Stimulated activated CD8-positive, alpha-beta memory T cell treated with anti-CD3 and anti-CD28 coated beads, Interleukin-15, amount 100 ng/mL, for 1 hour (primary cell): ENCODE measurements around the gene C6orf118.

Experiments
- DNase-seq: peaks from one replicate; pipeline ENCODE4 v3.0.0-alpha.2; 2020; ENCODE audit warnings: low read depth

Gene C6orf118

DNA sequence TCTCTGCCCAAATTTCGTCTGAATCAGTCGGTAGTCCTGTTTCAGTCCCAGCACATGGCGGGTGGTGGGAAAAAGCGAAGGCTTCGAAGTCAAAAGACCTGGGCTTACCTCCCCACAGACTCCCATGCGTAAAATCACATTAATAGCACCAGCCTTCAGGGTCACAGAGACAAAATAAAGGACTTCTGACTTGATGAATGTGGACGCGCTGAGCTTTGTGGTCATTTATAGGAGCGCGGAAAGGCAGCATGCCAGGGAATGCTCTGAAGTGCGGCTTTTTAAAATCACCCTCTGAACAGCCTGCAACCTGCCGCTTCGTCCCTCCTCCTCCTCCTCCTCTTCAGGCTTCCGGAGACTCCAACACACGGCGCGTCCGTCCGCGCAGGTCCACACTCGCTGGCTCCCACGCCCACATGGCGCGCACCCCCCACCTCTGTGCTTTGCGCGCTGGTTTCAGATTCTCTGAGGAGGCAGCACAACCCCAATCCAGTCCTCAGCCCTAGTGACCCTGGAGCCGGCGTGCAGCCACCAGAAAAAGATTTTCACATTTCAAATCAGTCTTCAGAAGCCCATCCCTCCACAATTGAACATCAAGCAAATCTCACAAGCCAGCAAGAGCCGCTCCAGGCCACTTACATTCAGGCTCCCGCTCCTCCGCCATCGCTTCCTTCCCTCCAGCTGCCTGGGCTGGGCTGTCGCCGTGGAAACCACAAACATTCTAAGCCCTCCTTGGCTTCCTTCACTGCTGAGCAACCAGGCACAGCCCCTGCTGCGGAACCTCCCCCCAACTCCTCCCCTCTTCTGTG is at the start of gene C6orf118:
Gene C6orf118, minus strand, starts transcription at position 680 of the 806 bp plus-strand sequence. Its CDS starts 19 bp downstream, at position 661.
- DNase-seq: no peak

DNA sequence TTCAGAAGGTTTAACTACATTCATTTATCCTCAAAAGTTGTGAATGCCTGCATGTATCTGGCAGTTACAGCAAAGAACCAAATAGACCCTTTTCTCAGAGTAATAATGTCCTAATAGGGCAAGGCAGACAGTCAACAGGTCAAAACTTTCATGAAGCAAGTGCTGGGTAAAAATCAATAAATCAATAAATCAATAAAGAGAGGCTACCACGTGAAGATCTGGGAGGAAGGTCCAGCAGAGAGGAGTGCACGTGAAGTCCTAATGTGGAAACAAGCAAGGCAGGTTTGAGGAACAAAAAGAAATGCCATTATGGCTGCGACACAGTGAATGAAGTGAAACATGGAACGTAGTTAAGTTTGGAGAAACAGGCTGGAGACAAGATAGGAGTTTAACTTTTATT is 36.3 kb upstream of the C6orf118 start:
- no peak for DNase-seq

DNA sequence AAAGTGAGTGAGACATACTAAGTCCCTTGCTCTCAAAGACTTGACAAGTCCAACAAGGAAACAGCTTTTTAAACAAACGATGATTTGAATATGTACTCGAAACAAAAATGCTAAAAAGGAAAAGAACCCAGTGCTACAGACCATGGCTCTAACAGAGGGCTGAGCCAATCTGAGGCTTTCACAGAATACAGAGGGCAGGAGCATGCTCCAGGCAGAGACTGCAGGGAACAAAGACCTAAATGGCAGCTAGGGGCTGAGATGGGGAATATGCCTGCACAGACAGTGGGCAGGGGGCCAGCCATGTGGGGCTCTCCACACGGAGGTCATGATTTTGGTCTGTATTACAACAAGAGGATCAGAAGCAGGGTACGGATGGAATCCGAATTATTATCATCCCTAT is 31.1 kb upstream of the C6orf118 start:
- DNase-seq: no peak

DNA sequence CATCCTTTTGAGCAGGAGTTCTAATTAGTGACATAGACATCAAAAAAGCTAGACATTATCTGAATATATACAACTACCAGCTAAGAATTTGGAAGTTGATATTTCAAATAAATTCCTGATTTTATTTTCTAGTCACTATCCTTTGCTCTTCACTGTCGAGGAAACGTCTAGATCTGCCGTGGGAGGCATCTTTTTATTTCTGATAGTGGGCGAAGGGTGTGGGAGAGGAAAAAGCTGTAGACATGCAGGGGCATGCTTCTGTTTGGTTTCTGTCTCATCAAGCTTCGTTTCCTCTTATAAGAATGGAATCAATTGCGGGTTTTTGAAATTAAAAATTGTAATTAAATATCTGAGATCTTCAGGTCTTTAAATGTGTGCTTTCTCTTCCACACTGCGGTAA is 16.2 kb upstream of the C6orf118 start:
- no peak for DNase-seq

DNA sequence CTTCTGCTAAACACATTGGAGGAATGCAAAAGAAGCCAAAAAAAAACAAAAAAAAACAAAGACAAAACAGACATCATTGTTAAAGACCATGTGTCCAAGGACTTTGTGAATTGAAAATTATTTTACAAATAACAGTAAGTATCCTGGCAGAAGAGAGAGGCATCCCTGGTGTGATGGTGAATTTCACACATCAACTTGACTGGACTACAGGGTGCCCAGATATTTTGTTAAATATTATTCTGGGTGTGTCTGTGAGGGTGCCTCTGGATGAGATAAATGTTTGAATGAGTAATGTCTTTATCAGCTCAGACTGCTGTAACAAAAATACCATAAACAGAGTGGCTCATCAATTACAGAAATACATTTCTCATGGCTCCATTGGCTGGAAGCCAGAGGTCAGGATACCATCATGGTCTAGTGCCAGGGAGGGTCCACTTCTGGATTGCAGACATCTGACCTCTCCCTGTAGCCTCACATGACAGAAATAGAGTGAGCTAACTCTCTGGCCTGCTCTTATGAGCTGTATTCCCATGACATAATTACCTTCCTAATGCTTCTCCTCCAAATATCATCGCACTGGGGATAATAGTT is 12.2 kb upstream of the C6orf118 start:
- DNase-seq: no peak

DNA sequence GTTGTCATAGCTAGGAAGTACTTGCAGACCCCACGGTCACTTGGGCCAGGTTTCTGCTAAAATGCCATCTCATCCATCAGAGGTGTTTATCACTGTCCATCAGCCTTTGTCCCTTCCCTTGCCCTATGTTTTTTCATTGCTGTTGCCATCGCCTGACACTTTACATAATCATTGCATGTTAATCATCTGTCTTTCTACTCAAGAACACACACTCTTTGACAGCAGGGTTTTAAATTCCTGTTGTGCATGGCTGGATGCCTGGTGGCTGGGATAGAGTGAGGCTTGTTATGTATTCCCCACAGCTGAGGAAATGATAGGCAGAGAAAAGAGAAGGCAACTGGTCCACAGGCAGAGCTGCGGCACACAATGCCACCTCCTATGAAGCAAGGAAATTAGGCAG is 11.7 kb upstream of the C6orf118 start:
- DNase-seq: no peak

DNA sequence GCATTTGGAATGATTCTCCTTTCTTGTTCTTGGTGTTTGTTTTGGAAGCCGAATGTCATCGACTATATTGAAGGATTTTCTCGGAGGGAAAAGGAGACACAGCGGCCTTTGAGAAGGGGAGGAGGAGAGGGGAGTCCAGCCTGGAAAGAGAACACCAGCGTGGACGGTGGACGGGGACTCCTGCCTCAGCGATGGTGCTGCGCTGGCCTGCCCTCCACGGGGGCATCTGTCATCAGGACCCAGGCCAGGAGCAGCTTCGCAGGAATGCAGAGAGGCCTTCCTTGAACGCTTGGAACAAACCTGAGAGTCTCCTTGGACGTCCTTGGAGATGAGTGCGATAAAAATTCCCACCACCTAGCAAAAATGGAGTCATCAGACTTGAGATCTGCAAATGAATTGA is 8.3 kb upstream of the C6orf118 start:
- DNase-seq: no peak

DNA sequence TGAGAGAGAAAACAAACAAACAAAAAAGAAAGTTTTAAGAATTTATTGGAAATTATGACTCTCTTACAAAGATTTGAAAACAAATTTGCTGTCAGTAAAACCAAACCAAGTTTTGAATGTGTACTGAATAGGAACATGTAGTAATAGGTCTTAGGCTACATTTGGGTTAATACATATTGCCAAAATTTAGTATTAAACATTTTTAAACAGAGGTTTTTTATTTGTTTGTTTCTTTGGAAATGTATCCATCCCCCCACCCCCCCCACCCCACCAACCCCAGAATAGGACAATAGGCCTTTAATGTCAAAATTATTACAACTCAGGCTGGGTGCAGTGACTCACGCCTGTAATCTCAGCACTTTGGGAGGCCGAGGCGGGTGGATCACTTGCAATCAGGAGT is 2.5 kb downstream of the C6orf118 start:
- no peak for DNase-seq

DNA sequence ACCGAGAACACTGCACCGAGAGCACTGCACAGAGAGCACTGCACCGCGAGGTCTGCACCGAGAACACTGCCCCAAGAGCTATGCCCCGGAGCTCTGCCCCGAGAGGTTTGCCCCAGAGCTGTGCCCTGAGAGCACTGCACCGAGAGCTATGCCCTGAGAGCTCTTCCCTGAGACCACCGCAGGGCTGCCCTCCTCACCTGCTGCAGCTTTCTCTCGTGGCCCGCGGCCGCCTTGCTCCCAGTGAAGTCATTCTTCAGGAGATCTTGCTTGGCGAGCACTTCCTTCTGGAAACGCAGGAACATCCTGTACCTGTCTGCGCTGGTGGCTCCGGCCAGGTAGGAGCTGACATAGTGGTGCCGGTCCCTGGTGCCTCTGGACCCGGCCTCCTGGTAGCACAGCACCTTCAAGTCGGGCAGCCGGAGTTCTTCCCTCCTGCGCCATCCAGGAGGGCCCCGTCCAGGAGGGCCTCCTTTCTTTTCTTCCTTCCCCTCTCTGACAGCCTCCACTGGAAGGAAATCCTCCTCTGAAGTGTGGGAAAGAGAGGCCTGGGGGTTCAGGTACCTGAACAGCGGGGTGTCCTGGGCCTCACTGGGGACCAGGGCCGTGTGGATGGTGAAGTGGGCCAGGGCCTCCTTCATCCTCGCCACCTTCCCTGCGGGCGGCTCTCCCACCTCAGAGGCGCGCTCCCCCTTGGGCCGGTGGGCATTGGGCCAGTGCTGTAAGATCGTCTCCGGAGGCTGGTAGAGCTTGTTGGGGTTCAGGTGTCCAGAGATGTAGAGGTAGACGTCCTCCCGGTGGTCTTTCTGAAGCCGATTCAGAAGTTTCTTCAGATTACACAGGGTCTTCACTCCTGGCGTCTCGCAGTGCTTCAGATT is 7.8 kb downstream of the C6orf118 start:
- DNase-seq: no peak

DNA sequence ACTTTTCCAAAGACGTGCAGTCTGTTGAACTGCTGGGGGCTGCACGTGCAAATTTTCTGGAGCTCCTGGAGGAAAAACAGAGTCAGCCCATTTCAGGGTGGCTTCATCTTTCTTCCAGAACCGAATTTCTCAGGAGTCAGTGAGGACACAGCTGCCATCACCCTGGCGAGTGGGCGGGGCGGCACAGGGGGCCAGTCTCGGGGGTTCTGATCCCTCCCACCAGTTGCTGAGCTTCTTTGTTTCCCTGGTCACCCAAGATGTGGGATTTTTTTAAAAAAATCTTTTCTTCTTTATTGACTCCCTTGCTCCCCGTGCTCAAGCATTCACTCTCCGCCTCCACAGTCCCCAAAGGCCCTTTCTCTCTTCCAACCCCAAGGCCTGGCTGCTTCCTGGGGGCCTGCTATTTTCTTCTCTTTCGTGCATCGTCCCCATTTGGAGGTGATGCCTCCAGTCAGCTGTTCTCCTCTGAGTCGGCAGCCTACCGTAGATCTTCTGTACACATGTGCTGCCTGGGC is 8.9 kb downstream of the C6orf118 start:
- DNase-seq: no peak

DNA sequence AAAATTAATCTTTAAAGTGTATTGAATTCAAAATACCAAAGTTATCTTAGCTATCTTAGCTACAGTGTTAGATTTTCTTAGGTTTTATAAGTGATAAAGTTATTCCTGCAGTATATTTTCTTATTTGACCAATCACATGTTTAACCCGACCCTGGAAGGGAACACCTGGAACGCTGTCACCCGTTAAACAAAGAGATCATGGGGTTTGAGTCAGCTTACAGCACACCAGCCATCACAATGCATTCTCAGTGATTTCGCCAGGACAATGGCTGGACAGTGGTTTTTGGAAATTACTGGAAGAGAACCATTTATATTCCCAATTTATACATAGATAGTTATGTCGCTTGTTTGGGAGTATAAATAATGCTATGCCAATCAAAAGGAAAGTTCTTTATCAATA is 10.5 kb downstream of the C6orf118 start:
- no peak for DNase-seq

DNA sequence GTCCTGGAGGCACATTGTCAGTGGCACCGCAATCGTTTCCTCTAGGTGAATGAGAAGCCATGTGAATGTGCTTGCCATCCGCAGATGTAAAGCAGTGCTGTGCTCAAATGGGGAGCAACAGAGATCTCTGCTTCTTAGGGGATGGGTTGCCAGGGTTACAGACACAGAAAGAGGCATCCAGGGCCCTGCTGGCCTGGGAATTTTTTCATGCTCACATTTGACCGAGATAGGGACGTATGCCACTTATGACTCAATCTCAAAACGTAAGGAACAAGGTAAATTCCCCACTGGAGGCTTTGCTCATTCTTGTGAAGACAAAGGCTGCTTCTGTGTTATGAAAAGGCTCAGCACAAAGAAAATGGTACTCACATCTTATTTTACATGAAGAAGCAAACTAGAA is 11.0 kb downstream of the C6orf118 start:
- no peak for DNase-seq

DNA sequence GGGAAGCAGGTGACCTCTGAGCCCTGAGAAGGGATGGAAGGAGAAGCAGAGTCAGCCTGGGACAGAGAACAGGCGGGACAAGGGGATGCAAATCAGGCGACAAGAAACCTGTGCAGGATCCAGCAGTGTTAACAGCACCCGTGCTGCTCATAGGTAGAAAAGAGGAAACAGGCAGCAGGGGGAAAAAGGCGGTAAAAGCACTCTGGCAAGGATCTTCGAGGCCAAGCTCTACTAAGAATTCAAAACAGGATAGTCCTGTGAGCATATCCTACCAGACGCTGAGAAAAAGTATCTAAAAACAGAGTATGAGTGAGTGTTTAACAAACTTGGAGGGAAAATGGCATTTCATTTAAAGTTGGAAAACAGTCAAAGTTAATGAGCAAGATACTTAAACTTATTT is 16.7 kb downstream of the C6orf118 start:
- no peak for DNase-seq

DNA sequence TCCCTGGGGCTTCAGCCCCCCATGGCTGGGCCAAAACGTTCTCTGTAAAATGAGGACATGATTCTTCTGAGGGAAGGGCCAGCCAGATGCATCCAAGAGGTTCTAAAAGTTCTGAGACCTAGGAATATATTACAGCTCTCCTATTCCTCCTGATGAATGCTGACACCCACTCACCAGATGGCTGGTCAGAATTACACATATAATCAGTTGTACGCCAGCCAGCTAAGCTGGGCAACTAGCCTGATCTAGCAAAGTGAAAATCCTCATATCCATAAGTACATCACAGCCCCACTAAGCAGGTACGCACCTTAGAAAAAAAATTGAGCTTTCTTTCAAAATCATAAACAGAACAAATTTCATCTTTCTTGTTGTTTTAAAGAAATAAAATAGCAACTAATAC is 34.8 kb downstream of the C6orf118 start:
- DNase-seq: no peak

DNA sequence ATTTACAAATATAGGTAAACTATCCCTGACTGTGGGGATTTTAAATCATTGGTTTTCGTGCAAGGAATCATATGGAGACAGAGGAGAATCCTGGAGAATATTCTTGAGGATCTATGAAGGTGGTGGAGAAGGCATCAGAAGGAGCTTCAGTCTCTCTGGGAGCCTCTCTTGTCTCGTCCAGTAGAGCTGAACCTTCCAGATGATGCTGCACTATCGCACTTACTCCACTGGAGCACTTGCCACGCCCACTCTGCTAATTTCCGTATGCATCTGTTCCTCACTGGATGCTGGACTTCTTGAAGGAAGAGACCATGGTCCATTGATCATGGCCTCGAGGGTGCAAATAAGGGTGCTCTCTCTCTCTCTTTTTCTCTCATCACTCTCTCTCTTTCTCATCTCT is 36.8 kb downstream of the C6orf118 start:
- DNase-seq: no peak

DNA sequence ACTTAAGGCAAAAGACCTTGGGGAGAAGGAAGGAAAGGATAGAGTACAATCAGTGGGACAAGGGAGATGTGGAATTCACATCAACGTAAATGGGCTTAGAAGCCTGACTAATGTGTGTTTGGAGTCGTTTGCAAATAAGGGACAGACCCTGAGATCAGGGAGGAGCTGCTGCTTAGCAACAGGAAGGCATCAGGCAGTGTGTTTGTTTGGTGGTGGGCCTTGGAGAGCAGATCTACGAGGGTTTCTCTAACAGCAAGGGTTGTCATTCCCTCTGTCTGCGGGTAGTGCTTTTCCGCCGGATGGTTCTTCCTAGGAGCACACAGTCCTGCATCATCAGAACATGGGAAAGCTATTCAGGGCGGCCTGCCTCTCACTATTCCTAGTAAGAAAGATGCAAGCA is 40.4 kb downstream of the C6orf118 start:
- DNase-seq: no peak

DNA sequence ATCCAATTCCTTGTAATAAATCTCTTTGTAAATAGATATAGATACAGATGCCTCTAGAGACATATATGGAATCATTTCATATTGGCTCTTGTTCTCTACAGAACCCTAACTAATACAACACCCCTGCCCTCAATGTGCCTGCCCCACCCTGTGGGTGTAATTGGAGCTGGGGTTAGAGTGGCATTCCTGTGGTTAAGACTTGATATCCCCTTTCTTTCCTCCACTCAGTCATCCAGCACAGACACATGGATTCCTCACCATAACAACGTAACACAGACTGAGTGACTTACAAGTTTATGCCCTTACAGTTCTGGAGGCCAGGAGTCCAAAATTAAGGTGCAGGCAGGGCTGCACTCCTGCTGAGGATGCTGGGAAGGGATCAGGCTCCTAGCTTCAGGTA is 42.8 kb downstream of the C6orf118 start:
- no peak for DNase-seq

DNA sequence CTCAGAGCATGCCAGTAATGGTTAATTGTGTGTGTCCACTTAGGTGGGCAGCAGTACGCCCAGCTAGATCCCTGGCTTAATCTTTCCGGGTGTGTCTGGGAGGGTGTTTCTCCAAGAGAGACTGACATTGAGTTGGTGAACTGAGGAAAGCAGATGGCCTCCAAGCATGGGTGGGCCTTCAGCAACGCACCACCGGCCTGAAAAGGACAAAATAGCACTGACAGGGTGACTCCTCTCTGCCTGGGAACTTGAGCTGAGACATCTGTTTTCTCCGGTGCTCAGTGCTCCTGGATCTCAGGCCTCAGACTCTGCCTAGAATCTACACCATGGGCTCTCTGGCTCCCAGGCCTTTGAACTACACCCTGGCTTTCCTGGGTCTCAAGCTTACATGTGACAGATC is 43.2 kb downstream of the C6orf118 start:
- no peak for DNase-seq

DNA sequence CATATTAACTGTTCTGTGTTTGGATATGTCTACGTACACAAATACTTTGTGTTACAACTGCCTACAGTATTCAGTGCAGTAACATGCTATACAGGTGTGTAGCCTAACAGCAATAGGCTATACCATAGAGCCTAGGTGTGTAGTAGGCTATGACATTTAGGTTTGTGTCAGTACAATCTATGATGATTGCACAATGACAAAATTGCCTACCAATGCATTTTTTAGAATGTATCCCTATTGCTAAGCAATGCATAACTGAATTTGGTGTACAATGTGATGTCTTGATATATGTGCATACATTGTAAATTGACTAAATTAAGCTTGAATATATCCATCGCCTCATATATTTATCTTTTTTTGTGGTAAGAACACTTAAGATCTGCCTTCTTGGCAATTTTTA is 48.9 kb downstream of the C6orf118 start:
- no peak for DNase-seq

DNA sequence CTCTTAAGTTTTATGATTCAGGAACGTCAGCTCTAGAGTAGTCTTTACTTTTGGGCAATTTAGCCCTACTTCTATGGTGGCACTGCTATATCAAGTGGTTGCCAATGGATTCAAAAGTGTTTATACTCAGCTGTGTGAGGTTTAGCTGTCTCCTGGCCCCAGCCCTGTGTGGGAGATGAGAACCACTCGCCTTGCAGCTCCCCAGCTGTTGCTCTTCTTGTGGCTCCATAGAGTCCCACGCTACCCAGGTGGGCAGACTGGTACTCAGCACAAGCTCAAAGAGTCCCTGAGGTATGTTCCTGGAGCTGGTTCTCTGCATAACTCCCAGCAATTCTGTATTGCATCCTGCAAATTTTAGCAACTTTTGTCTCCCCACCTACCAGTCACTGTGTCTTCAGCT is 59.6 kb downstream of the C6orf118 start:
- DNase-seq: no peak

DNA sequence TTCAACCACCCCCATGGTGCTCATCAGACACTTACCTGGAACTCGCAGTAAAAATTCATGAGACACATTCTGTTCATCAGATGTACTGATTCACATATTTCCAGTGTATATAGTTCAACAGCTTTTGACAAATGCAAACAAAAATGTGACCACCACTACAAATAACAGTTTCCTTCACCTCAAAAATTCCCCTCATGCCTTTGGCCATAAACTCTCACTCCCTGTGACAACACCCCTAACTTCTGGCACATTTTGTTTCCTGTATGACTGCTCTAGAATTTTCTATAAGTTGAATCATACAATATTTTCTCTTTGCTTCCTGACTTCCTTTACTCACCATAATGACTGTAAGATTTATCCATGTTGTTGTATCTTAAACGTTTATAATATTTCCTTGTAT is 63.7 kb downstream of the C6orf118 start:
- no peak for DNase-seq

DNA sequence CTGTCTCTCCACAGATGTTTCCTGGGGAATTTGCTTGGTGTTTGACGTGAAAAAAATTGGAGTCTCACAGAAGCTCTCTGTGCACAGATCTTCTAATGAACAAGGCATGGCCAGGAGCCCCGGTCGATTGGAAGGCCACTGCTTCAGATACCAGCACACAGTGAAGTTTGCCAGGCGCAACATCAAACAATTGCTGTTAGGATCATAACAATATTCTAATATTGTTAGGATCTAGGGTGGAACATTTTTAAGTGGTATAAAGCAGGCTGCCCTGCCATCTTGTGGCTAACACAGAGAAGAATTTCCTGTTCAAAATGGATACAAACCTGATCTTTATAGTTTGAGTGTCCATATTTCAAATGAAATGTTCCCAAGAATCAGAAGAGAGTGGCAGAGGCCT is 64.1 kb downstream of the C6orf118 start:
- no peak for DNase-seq
